Esophagus squamous epithelium (tissue), 4 donors: Measurements from ENCODE around the gene CALB2.

Source experiments
- CTCF ChIP-seq, 6 experiments: fragments of 450-650 bp in 4 of 6; fragments of 200-600 bp in 2 of 6; sonication (generic) in 2 of 6; IDR thresholded peaks; one replicate each; pipeline ENCODE4 v1.5.1; 2016 to 2019; ENCODE audit warnings: antibody characterized with exemption in 6 of 6, mild to moderate bottlenecking in 4 of 6, moderate library complexity in 4 of 6
- POLR2A ChIP-seq, 4 donors: fragments of 450-650 bp; IDR thresholded peaks; one replicate each; pipeline ENCODE4 v1.6.1; 2017; ENCODE audit warnings: antibody characterized with exemption in 4 of 4, mild to moderate bottlenecking in 4 of 4, moderate library complexity in 3 of 4

GRCh38 chr16:71350821-71351557 lies 7.5 kb upstream of the CALB2 start:
- TF ChIP-seq CTCF (IDR thresholded peaks at IDR 0.05) = no peak
- no peak for TF ChIP-seq POLR2A (IDR thresholded peaks at IDR 0.05)
